ENCODE measurements around the gene TBC1D4. TPM values are rescaled to one million over a fixed set of nuclear protein-coding genes. Genes with fewer than 3 reads are reported as not detected.

The TBC1D4 gene
- polyA plus RNA-seq, 1 experiment, result 16.4 TPM

GRCh38 chr13:75432811-75433244 is 49.1 kb downstream of the TBC1D4 start:
- no peak for DNase-seq (ENCODE audit: low read depth)
- no peak for TF ChIP-seq CTCF (IDR thresholded peaks at IDR 0.05; ENCODE audit: insufficient read depth, low read depth, low read length)
- ChIA-PET CTCF (no interaction called here), POLR2A (no interaction called here)
- H3K4me3 ChIP-seq (ENCODE audit: low read depth, low read length), result no peak overlapping the region
- H3K36me3 ChIP-seq (ENCODE audit: control insufficient read depth, insufficient read depth, low read length), result no peaks in the 10 kb centered on the region
- no peaks in the 10 kb centered on the region for H3K27me3 ChIP-seq (ENCODE audit: control insufficient read depth, insufficient read depth, low read length)

DNA sequence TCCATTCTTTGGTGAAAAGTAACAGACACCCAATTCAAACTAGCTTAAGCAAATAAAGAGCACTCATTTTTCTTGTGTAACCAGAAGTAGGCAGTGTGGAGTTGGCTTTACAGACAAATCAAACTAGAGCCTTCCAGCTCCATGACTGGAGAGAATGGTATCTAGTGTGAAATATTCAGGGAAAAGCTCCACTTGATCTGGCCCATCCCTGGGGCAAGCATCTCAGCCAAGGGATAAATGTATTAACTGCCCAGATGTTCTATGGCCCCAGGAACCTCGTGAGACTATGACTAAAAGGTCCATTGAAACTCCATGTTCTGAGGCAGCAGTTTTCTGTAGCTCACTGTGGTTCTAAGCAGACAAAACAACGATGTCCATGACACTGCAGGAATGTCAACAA is 49.9 kb downstream of the TBC1D4 start:
- no peak overlapping the region for H3K4me3 ChIP-seq (ENCODE audit: low read depth, low read length)
- no peaks in the 10 kb centered on the region for H3K27me3 ChIP-seq (ENCODE audit: control insufficient read depth, insufficient read depth, low read length)
- DNase-seq (ENCODE audit: low read depth), result no peak
- ChIA-PET POLR2A (no interaction called here), CTCF (interaction anchor here (0.8 to 1.0 kb wide), 4 partner anchors 11 to 60 kb away, joined by 3 to 6 read pairs (median 4); partner anchors contain the start of gene TBC1D4)
- TF ChIP-seq CTCF (IDR thresholded peaks at IDR 0.05; ENCODE audit: insufficient read depth, low read depth, low read length), result peak; percentile 13; the same call in 1 of the 2 replicates
- H3K36me3 ChIP-seq (ENCODE audit: control insufficient read depth, insufficient read depth, low read length), result no peaks in the 10 kb centered on the region

DNA sequence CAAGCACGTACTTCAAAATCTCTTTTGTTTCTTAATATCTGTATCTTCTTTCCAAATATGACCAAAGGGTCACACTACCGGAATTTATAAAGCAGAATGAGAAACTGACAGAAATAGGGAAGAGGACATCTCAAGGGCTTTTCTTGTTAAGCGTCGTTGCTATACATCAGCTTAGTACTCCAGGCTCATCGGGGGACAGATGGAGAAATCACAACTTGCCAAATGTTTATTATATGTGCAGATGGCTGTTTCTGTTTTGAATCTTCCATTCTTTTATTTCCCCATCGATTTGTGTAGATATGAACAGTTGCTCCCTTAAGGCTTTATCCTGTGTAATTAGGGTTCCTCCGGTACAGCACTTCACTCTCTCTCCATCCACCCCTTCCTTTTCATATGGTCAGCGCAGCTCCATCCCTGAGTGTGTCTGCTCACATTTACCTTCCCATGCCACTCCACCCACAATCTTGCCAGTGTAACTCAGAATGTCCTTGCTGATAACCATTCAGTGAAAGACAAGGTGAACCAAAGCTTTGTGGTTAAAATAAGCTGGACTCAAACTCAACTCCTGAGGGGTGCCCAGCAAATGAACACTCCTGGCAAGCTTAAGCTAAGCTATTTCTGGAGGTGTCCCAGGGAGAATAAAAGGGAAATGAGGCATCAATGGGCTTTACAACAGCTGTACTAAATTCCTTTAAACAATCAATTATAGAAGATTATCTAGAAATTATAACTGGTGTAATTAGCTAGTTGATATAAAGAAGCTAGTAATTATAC is 51.3 kb downstream of the TBC1D4 start:
- DNase-seq (ENCODE audit: low read depth), result no peak
- Histone ChIP-seq H3K27me3 (ENCODE audit: control insufficient read depth, insufficient read depth, low read length) (no peaks in the 10 kb centered on the region), H3K36me3 (ENCODE audit: control insufficient read depth, insufficient read depth, low read length) (no peaks in the 10 kb centered on the region), H3K4me3 (ENCODE audit: low read depth, low read length) (no peak overlapping the region)
- no peak for TF ChIP-seq CTCF (IDR thresholded peaks at IDR 0.05; ENCODE audit: insufficient read depth, low read depth, low read length)
- ChIA-PET POLR2A (interaction anchor here (0.8 kb wide), 1 partner anchor 14 kb away, joined by 3 read pairs; no protein-coding TSS in a partner anchor), CTCF (interaction anchor here (0.8 to 1.4 kb wide), 5 partner anchors 12 to 240 kb away, joined by 3 to 4 read pairs (median 3); no protein-coding TSS in a partner anchor)

DNA sequence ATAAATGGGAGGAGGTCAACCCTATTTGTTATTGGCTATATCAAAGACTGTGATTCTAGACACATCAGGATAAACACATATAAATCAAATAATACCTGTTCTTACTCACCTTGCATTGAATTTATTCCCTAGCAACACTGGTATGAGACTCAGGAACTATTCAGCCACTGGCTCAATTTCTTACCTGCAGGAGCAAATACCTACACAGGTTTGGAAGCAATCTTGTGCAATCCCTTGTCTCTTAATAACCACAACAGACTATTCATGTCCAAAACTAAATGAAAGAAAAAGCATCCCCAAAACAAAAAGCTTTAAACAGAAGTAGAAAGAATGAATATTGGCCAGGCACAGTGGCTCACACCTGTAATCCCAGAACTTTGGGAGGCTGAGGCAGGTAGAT is 55.5 kb downstream of the TBC1D4 start:
- no peak for TF ChIP-seq CTCF (IDR thresholded peaks at IDR 0.05; ENCODE audit: insufficient read depth, low read depth, low read length)
- ChIA-PET POLR2A (no interaction called here), CTCF (interaction anchor here (1.1 kb wide), 1 partner anchor 20 kb away, joined by 3 read pairs; no protein-coding TSS in a partner anchor)
- H3K4me3 ChIP-seq (ENCODE audit: low read depth, low read length), result no peak overlapping the region
- no peak for DNase-seq (ENCODE audit: low read depth)
- no peaks in the 10 kb centered on the region for H3K36me3 ChIP-seq (ENCODE audit: control insufficient read depth, insufficient read depth, low read length)
- no peaks in the 10 kb centered on the region for H3K27me3 ChIP-seq (ENCODE audit: control insufficient read depth, insufficient read depth, low read length)

GRCh38 chr13:75425216-75426009 is 56.6 kb downstream of the TBC1D4 start:
- no peaks in the 10 kb centered on the region for H3K27me3 ChIP-seq (ENCODE audit: control insufficient read depth, insufficient read depth, low read length)
- TF ChIP-seq CTCF (IDR thresholded peaks at IDR 0.05; ENCODE audit: insufficient read depth, low read depth, low read length), result no peak
- ChIA-PET CTCF (no interaction called here), POLR2A (no interaction called here)
- H3K36me3 ChIP-seq (ENCODE audit: control insufficient read depth, insufficient read depth, low read length), result no peaks in the 10 kb centered on the region
- DNase-seq (ENCODE audit: low read depth), result no peak
- no peak overlapping the region for H3K4me3 ChIP-seq (ENCODE audit: low read depth, low read length)

Measured in BJ (cell line).